Endothelial cell of umbilical vein (primary cell): ENCODE data around the gene UBA6.

Experiments used
- EZH2 ChIP-seq: IDR thresholded peaks from 2 replicates; pipeline ENCODE4 v1.6.1; 2012; ENCODE audit warnings: borderline replicate concordance, low read depth, mild to moderate bottlenecking, moderate library complexity, low read length, inconsistent platforms; ENCODE audit not compliant: severe bottlenecking
- GATA2 ChIP-seq: IDR thresholded peaks from 2 replicates; pipeline ENCODE4 v1.7.0; 2011; ENCODE audit warnings: low read depth, mild to moderate bottlenecking, moderate library complexity, mixed read lengths, low read length; ENCODE audit not compliant: insufficient read length, insufficient read depth
- MYC ChIP-seq: IDR thresholded peaks from one replicate; pipeline ENCODE4 v1.6.1; 2011; ENCODE audit warnings: mild to moderate bottlenecking, low read depth, low read length
- POLR2A ChIP-seq: IDR thresholded peaks from 2 replicates; pipeline ENCODE4 v1.6.1; 2012; ENCODE audit warnings: low read depth, mild to moderate bottlenecking, control low read depth, low read length
- POLR2AphosphoS5 ChIP-seq: IDR thresholded peaks from 2 replicates; pipeline ENCODE4 v1.6.1; 2012; ENCODE audit warnings: low read depth, mild to moderate bottlenecking, control low read depth, low read length, moderate library complexity; ENCODE audit not compliant: insufficient read depth
- TF ChIP-seq, protein P1 (sequence below), 2 donors: IDR thresholded peaks; 1 replicate in 1 of 2; 2 replicates in 1 of 2; pipeline ENCODE4 v1.5.1; 2011; ENCODE audit warnings: low read length in 2 of 2, mild to moderate bottlenecking in 2 of 2, moderate library complexity in 2 of 2, control low read depth in 1 of 2, inconsistent platforms in 1 of 2, low read depth in 1 of 2; ENCODE audit not compliant: insufficient read depth in 1 of 2; ENCODE audit errors: extremely low read depth in 1 of 2

DNA sequence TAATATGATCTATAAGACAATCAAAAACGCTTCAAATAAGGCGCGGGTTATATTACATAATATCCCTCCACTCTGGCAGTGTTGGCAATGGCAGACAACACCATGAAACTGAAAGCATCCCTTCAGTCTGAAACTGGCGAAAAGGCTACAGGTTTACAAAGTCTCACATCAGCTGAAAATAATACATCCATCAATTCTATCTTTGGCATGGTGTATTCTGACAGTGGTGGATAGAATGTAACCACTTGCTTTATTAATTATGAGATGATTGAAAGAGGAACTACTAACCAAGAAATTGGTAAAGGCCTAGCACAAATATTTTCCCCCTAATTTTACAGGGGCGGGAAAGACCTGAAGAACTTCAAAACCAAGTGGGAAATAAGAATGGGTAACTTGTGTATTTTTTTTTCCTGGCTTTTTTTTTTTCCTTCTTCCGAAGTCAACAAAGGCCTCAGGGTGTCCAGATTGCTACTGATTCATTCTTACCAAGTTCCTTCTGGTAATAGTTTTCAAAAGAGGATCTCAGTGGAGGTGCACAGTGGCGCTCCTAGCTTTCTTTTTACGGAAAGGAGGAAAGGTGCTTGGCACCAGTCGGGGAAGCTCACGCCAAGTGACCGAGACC, 728 bp downstream of the UBA6 start:
- TF ChIP-seq, protein P1, sequence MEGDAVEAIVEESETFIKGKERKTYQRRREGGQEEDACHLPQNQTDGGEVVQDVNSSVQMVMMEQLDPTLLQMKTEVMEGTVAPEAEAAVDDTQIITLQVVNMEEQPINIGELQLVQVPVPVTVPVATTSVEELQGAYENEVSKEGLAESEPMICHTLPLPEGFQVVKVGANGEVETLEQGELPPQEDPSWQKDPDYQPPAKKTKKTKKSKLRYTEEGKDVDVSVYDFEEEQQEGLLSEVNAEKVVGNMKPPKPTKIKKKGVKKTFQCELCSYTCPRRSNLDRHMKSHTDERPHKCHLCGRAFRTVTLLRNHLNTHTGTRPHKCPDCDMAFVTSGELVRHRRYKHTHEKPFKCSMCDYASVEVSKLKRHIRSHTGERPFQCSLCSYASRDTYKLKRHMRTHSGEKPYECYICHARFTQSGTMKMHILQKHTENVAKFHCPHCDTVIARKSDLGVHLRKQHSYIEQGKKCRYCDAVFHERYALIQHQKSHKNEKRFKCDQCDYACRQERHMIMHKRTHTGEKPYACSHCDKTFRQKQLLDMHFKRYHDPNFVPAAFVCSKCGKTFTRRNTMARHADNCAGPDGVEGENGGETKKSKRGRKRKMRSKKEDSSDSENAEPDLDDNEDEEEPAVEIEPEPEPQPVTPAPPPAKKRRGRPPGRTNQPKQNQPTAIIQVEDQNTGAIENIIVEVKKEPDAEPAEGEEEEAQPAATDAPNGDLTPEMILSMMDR (IDR thresholded peaks at IDR 0.05; ENCODE audit: extremely low read depth in 1 of 2, insufficient read depth in 1 of 2, low read depth in 1 of 2, low read length in 2 of 2) = no peak
- TF ChIP-seq EZH2 (no peak), POLR2A (no peak), GATA2 (no peak), POLR2AphosphoS5 (no peak), MYC (no peak)
